ENCODE results near the gene ELF4.

Gene ELF4

GRCh38 chrX:130083656-130084382 is 26.5 kb downstream of the ELF4 start:
- DNase-seq (ENCODE audit: low read depth), result no peak

- DNase-seq (ENCODE audit: low read depth), result no peak
These were observed 27.2 kb downstream of the ELF4 start for GRCh38 chrX:130083107-130083490.

- DNase-seq (ENCODE audit: low read depth), result no peak
These were observed 27.8 kb downstream of the ELF4 start for GRCh38 chrX:130082244-130083106.

GRCh38 chrX:130081421-130082045 is 28.8 kb downstream of the ELF4 start:
- DNase-seq (ENCODE audit: low read depth), result no peak

GRCh38 chrX:130080791-130081367 is 29.4 kb downstream of the ELF4 start:
- DNase-seq (ENCODE audit: low read depth), result no peak

GRCh38 chrX:130079824-130080406 is 30.4 kb downstream of the ELF4 start:
- peak; percentile 69 for DNase-seq (ENCODE audit: low read depth)

- DNase-seq (ENCODE audit: low read depth), result no peak
These were observed 34.5 kb downstream of the ELF4 start for GRCh38 chrX:130075777-130076176.

- DNase-seq (ENCODE audit: low read depth), result no peak
These were observed 38.0 kb downstream of the ELF4 start for GRCh38 chrX:130072345-130072740.

- no peak for DNase-seq (ENCODE audit: low read depth)
These were observed 38.5 kb downstream of the ELF4 start for GRCh38 chrX:130071611-130072344.

- DNase-seq (ENCODE audit: low read depth), result no peak
These were observed 43.2 kb downstream of the ELF4 start for GRCh38 chrX:130066975-130067615.

- peak; percentile 23 for DNase-seq (ENCODE audit: low read depth)
These were observed 49.9 kb downstream of the ELF4 start for GRCh38 chrX:130060122-130061069.

GRCh38 chrX:130058652-130059051 is 51.6 kb downstream of the ELF4 start:
- DNase-seq (ENCODE audit: low read depth), result no peak

GRCh38 chrX:130057209-130057608 is 53.1 kb downstream of the ELF4 start:
- no peak for DNase-seq (ENCODE audit: low read depth)

GRCh38 chrX:130055899-130056298 is 54.4 kb downstream of the ELF4 start:
- DNase-seq (ENCODE audit: low read depth), result no peak

- peak; percentile 28 for DNase-seq (ENCODE audit: low read depth)
These were observed 55.2 kb downstream of the ELF4 start for GRCh38 chrX:130055103-130055502.

GRCh38 chrX:130053236-130053635 is 57.1 kb downstream of the ELF4 start:
- no peak for DNase-seq (ENCODE audit: low read depth)

- DNase-seq (ENCODE audit: low read depth), result no peak
These were observed 59.0 kb downstream of the ELF4 start for GRCh38 chrX:130051176-130051845.

GRCh38 chrX:130049821-130050220 is 60.5 kb downstream of the ELF4 start:
- DNase-seq (ENCODE audit: low read depth), result no peak

GRCh38 chrX:130048686-130049222 is 61.5 kb downstream of the ELF4 start:
- DNase-seq (ENCODE audit: low read depth), result no peak

All from fibroblast of the conjunctiva (primary cell).